HCT116 (cell line): ENCODE data around the gene MAP4K1. TPM values are rescaled to one million over a fixed set of nuclear protein-coding genes. Genes with fewer than 3 reads are reported as not detected.
A peak's percentile ranks its signal among the peaks of the same experiment; 100 is the strongest.

Source experiments
- ATAC-seq: fragments of 200-7000 bp; cut with Tn5 transposase; 2 replicates; pipeline ENCODE4 v1.9.1; 2020; ENCODE audit warnings: mild to moderate bottlenecking, moderate library complexity
- BruUV-seq: library from RNA; stranded (reverse); fragments of 400-500 nt; replicated peaks from 2 replicates; lab custom pipeline; 2021; lab: Mats Ljungman, UMichigan
- CTCF ChIA-PET: fragments of 300-600 bp; sonication (Branson Sonifier 250); formaldehyde crosslinking; loops from one replicate; lab custom pipeline; 2021; ENCODE audit warnings: antibody characterized with exemption; lab: Charles Lee
- POLR2A ChIA-PET: fragments of 300-600, 350-600 bp; sonication (Branson Sonifier 250); formaldehyde crosslinking; loops from one replicate; lab custom pipeline; 2021; ENCODE audit warnings: antibody characterized with exemption; lab: Charles Lee
- RAD21 ChIA-PET, 2 experiments: fragments of 300-600 bp; sonication (Branson Sonifier 250); formaldehyde crosslinking; loops; one replicate each; lab custom pipeline; 2023; ENCODE audit warnings: low total read pairs in 2 of 2; ENCODE audit not compliant: uncharacterized antibody in 2 of 2, unreplicated experiment in 2 of 2, low non-redundant PET in 1 of 2; lab: Charles Lee
- DNase-seq: peaks from one replicate; pipeline ENCODE4 v3.0.0-alpha.2; 2010; ENCODE audit warnings: low read depth, low spot score
- H2AFZ ChIP-seq: fragments of 200-600 bp; shearing (Covaris generic), sonication (generic); 2 replicates; pipeline ENCODE4 v1.6.1; 2017; ENCODE audit warnings: low read depth, mixed run types, mixed read lengths, antibody characterized with exemption, low read length; ENCODE audit not compliant: poor library complexity, severe bottlenecking
- H3K27ac ChIP-seq: 2 replicates; pipeline ENCODE4 v1.5.1; 2012; ENCODE audit warnings: low read depth, low read length
- H3K27me3 ChIP-seq: fragments of 200-600 bp; sonication (generic); 2 replicates; pipeline ENCODE4 v1.6.1; 2016; ENCODE audit warnings: mixed run types, low read length, mixed read lengths; ENCODE audit not compliant: insufficient read depth
- H3K36me3 ChIP-seq, 2 experiments: fragments of 200-500 bp in 1 of 2; fragments of 200-600 bp in 1 of 2; sonication (Bioruptor generic) in 1 of 2; sonication (generic) in 1 of 2; 2 replicates each; pipeline versions ENCODE4 v1.5.1 to v1.6.1; 2014 to 2016; ENCODE audit warnings: low read length in 2 of 2, inconsistent platforms in 1 of 2, mixed read lengths in 1 of 2, mixed run types in 1 of 2; ENCODE audit not compliant: insufficient read depth in 2 of 2, control insufficient read depth in 1 of 2
- H3K4me1 ChIP-seq, 2 experiments: fragments of 200-600 bp in 1 of 2; sonication (generic) in 1 of 2; 2 replicates each; pipeline versions ENCODE4 v1.5.1 to v1.6.1; 2012 to 2017; ENCODE audit warnings: low read length in 2 of 2, inconsistent platforms in 1 of 2, mild to moderate bottlenecking in 1 of 2, mixed read lengths in 1 of 2, mixed run types in 1 of 2, moderate library complexity in 1 of 2; ENCODE audit not compliant: insufficient read depth in 2 of 2, control insufficient read depth in 1 of 2
- H3K4me2 ChIP-seq: fragments of 200-600 bp; sonication (generic); 2 replicates; pipeline ENCODE4 v1.6.1; 2017; ENCODE audit warnings: mixed run types, low read length, mixed read lengths
- H3K4me3 ChIP-seq, 2 experiments: fragments of 200-600 bp in 1 of 2; sonication (generic) in 1 of 2; replicated peaks in 1 of 2; 2 replicates each; pipeline ENCODE4 v1.5.1; 2011 to 2016; ENCODE audit warnings: low read length in 2 of 2, control low read depth in 1 of 2, low read depth in 1 of 2, mild to moderate bottlenecking in 1 of 2, mixed read lengths in 1 of 2, mixed run types in 1 of 2
- H3K79me2 ChIP-seq: fragments of 200-600 bp; sonication (generic); 2 replicates; pipeline ENCODE4 v1.6.1; 2017; ENCODE audit warnings: mild to moderate bottlenecking, mixed run types, low read length, moderate library complexity, mixed read lengths; ENCODE audit not compliant: insufficient read depth
- H3K9ac ChIP-seq: fragments of 200-600 bp; sonication (generic); 2 replicates; pipeline ENCODE4 v1.6.1; 2016; ENCODE audit warnings: low read length, mixed read lengths
- H3K9me2 ChIP-seq: fragments of 200-600 bp; sonication (generic), shearing (Covaris generic); 2 replicates; pipeline ENCODE4 v1.6.1; 2017; ENCODE audit warnings: mixed run types, mild to moderate bottlenecking, moderate library complexity; ENCODE audit not compliant: insufficient read depth
- H3K9me3 ChIP-seq, 2 experiments: fragments of 200-500 bp in 1 of 2; fragments of 200-600 bp in 1 of 2; sonication (Bioruptor generic) in 1 of 2; sonication (generic) in 1 of 2; 2 replicates each; pipeline ENCODE4 v1.6.1; 2014 to 2017; ENCODE audit warnings: low read length in 2 of 2, mixed read lengths in 2 of 2, inconsistent platforms in 1 of 2, low read depth in 1 of 2, mild to moderate bottlenecking in 1 of 2, mixed run types in 1 of 2, moderate library complexity in 1 of 2; ENCODE audit not compliant: control insufficient read depth in 1 of 2, insufficient read depth in 1 of 2
- H4K20me1 ChIP-seq: fragments of 200-600 bp; sonication (generic), shearing (Covaris generic); 2 replicates; pipeline ENCODE4 v1.6.1; 2017; ENCODE audit warnings: mixed run types, mild to moderate bottlenecking, moderate library complexity; ENCODE audit not compliant: insufficient read depth
- CBX3 ChIP-seq: IDR thresholded peaks from 2 replicates; pipeline ENCODE4 v1.6.1; 2012; ENCODE audit warnings: low read depth
- EGR1 ChIP-seq: IDR thresholded peaks from 2 replicates; pipeline ENCODE4 v1.6.1; 2012; ENCODE audit warnings: low read depth
- FOSL1 ChIP-seq: IDR thresholded peaks from 2 replicates; pipeline ENCODE4 v1.6.1; 2012; ENCODE audit warnings: low read depth
- JUND ChIP-seq: IDR thresholded peaks from 2 replicates; pipeline ENCODE4 v1.6.1; 2012
- SIN3A ChIP-seq: IDR thresholded peaks from 2 replicates; pipeline ENCODE4 v1.6.1; 2012; ENCODE audit warnings: low read depth
- SP1 ChIP-seq: IDR thresholded peaks from 2 replicates; pipeline ENCODE4 v1.6.1; 2012; ENCODE audit warnings: low read depth
- YY1 ChIP-seq: IDR thresholded peaks from 2 replicates; pipeline ENCODE4 v1.6.1; 2011; ENCODE audit warnings: low read length, low read depth, moderate library complexity, mild to moderate bottlenecking; ENCODE audit not compliant: insufficient replicate concordance; ENCODE audit errors: extremely low read depth
- ZFX ChIP-seq: fragments of 450-650 bp; IDR thresholded peaks from 2 replicates; pipeline ENCODE4 v1.6.1; 2017
- intact Hi-C: fragments of 100-400 bp; cut with micrococcal nuclease; formaldehyde crosslinking; loops from 2 replicates; pipeline ENCODE4 v1.10.0; 2022
- total RNA-seq: library from RNA; stranded (reverse); gene quantifications from one replicate; pipeline ENCODE4 v1.2.1, GENCODE V29; 2021; ENCODE audit not compliant: unreplicated experiment
- TF ChIP-seq, protein P1 (sequence below), 3 experiments: fragments of 200-600 bp in 1 of 3; sonication (generic) in 1 of 3; IDR thresholded peaks in 2 of 3; conservative IDR thresholded peaks in 1 of 3; 2 replicates each; pipeline ENCODE4 v1.5.1; 2012 to 2017; ENCODE audit warnings: low read depth in 2 of 3, low read length in 2 of 3, antibody characterized with exemption in 1 of 3, borderline replicate concordance in 1 of 3, control low read depth in 1 of 3, mild to moderate bottlenecking in 1 of 3, mixed read lengths in 1 of 3, mixed run types in 1 of 3, moderate library complexity in 1 of 3; ENCODE audit not compliant: insufficient read depth in 1 of 3
- TF ChIP-seq, protein P2 (sequence below): IDR thresholded peaks from 2 replicates; pipeline ENCODE4 v1.6.1; 2012
- TF ChIP-seq, protein P3 (sequence below): IDR thresholded peaks from 2 replicates; pipeline ENCODE4 v1.6.1; 2012
- TF ChIP-seq, protein P4 (sequence below): IDR thresholded peaks from 2 replicates; pipeline ENCODE4 v1.6.1; 2012; ENCODE audit warnings: low read depth

Gene MAP4K1
- total RNA-seq, 1 experiment from 2014 or later = 9.1 TPM

DNA sequence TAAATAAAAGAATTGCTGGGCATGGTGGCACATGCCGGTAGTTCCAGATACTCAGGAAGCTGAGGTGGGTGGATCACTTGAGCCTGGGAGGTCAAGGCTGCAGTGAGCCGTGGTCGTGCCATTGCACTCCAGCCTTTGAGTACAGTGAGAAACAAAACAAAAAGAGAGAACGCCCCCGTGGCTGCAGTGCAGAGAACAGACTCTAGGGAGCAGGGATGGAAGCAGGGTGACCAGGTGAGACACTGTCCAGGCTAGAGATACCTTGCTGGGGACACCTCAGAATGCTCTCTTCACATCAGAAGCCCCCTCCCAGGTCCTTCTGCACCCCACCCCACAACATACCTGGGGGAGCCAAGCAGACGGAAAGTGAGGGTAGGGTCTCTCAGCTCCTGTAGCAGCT is 24.8 kb downstream of the MAP4K1 start:
- CTCF ChIA-PET = no interaction called here
- no peak overlapping the region for H3K4me3 ChIP-seq
- intact Hi-C loops = no loop called here
- H3K9me3 ChIP-seq = no peaks in the 10 kb centered on the region
- POLR2A ChIA-PET = no interaction called here
- BruUV-seq = no TSS peak
- RAD21 ChIA-PET = no interaction called here
- peaks cover 5 to 19% of the 10 kb centered on the region in 2 experiments; a peak in 3 of 4 replicates for H3K4me1 ChIP-seq
- H3K27ac ChIP-seq = no peak overlapping the region
- H3K36me3 ChIP-seq = no peaks in the 10 kb centered on the region
- no peaks in the 10 kb centered on the region for H4K20me1 ChIP-seq
- H3K9ac ChIP-seq = no peak overlapping the region
- no peaks in the 10 kb centered on the region for H3K9me2 ChIP-seq
- ATAC-seq = 0 out of 2 replicates have a peak, but pooled peaks have one; percentile 20
- TF ChIP-seq, protein P1, sequence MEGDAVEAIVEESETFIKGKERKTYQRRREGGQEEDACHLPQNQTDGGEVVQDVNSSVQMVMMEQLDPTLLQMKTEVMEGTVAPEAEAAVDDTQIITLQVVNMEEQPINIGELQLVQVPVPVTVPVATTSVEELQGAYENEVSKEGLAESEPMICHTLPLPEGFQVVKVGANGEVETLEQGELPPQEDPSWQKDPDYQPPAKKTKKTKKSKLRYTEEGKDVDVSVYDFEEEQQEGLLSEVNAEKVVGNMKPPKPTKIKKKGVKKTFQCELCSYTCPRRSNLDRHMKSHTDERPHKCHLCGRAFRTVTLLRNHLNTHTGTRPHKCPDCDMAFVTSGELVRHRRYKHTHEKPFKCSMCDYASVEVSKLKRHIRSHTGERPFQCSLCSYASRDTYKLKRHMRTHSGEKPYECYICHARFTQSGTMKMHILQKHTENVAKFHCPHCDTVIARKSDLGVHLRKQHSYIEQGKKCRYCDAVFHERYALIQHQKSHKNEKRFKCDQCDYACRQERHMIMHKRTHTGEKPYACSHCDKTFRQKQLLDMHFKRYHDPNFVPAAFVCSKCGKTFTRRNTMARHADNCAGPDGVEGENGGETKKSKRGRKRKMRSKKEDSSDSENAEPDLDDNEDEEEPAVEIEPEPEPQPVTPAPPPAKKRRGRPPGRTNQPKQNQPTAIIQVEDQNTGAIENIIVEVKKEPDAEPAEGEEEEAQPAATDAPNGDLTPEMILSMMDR (IDR thresholded peaks at IDR 0.05 in 2 of 3, conservative IDR thresholded peaks at IDR 0.05 in 1 of 3; ENCODE audit: borderline replicate concordance in 1 of 3, insufficient read depth in 1 of 3, low read depth in 2 of 3, low read length in 2 of 3) = peak in 2 of 3 experiments; percentile 32 to 44; a peak in 4 of 6 replicates
- TF ChIP-seq SP1 = no peak
- TF ChIP-seq, all 23 proteins: peak for 1
- DNase-seq = no peak
- Histone ChIP-seq H3K27me3 (no peaks in the 10 kb centered on the region), H3K4me2 (no peak overlapping the region), H2AFZ (no peak overlapping the region), H3K79me2 (no peaks in the 10 kb centered on the region)

DNA sequence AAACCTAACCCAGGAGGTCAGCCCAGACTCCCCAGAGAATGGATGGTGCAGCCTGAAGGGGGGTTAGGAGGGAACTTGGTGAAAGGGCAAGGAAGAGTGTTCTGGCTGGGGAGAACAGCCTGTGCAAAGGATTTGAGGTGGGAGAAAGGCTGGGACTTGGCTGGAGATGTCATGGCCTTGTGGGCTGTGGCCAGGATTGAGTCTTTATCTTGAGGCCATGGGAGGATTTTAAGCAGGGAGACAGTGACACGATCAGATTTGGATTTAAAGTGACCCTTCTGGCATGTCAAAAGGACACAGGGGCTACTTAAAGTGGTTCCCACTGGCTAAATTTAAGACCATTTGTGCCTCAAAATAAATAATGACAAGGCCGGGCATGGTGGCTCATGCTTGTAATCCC is 29.7 kb downstream of the MAP4K1 start:
- no peak overlapping the region for H3K27ac ChIP-seq
- no peak for ATAC-seq
- no TSS peak for BruUV-seq
- H3K36me3 ChIP-seq = no peaks in the 10 kb centered on the region
- no peak overlapping the region for H2AFZ ChIP-seq
- POLR2A ChIA-PET = no interaction called here
- no peak overlapping the region for H3K4me2 ChIP-seq
- no peak overlapping the region for H3K4me3 ChIP-seq
- H3K4me1 ChIP-seq = no peaks in the 10 kb centered on the region
- no peaks in the 10 kb centered on the region for H3K9me3 ChIP-seq
- CTCF ChIA-PET = interaction anchor here (0.7 kb wide), 1 partner anchor 54 kb away, joined by 4 read pairs; no protein-coding TSS in a partner anchor
- no peaks in the 10 kb centered on the region for H3K79me2 ChIP-seq
- H3K9ac ChIP-seq = no peak overlapping the region
- intact Hi-C loops = no loop called here
- no peak for DNase-seq
- no peaks in the 10 kb centered on the region for H3K27me3 ChIP-seq
- no peaks in the 10 kb centered on the region for H3K9me2 ChIP-seq
- no peaks in the 10 kb centered on the region for H4K20me1 ChIP-seq
- RAD21 ChIA-PET = no interaction called here
- TF ChIP-seq FOSL1 (no peak), JUND (no peak), EGR1 (no peak), SP1 (no peak), YY1 (no peak), SIN3A (no peak), ZFX (no peak), CBX3 (no peak)
- TF ChIP-seq, protein P1 (IDR thresholded peaks at IDR 0.05 in 2 of 3, conservative IDR thresholded peaks at IDR 0.05 in 1 of 3; ENCODE audit: borderline replicate concordance in 1 of 3, insufficient read depth in 1 of 3, low read depth in 2 of 3, low read length in 2 of 3) = no peak
- TF ChIP-seq, protein P2, sequence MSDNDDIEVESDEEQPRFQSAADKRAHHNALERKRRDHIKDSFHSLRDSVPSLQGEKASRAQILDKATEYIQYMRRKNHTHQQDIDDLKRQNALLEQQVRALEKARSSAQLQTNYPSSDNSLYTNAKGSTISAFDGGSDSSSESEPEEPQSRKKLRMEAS = no peak
- TF ChIP-seq, protein P3, sequence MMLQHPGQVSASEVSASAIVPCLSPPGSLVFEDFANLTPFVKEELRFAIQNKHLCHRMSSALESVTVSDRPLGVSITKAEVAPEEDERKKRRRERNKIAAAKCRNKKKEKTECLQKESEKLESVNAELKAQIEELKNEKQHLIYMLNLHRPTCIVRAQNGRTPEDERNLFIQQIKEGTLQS = no peak
- TF ChIP-seq, protein P4, sequence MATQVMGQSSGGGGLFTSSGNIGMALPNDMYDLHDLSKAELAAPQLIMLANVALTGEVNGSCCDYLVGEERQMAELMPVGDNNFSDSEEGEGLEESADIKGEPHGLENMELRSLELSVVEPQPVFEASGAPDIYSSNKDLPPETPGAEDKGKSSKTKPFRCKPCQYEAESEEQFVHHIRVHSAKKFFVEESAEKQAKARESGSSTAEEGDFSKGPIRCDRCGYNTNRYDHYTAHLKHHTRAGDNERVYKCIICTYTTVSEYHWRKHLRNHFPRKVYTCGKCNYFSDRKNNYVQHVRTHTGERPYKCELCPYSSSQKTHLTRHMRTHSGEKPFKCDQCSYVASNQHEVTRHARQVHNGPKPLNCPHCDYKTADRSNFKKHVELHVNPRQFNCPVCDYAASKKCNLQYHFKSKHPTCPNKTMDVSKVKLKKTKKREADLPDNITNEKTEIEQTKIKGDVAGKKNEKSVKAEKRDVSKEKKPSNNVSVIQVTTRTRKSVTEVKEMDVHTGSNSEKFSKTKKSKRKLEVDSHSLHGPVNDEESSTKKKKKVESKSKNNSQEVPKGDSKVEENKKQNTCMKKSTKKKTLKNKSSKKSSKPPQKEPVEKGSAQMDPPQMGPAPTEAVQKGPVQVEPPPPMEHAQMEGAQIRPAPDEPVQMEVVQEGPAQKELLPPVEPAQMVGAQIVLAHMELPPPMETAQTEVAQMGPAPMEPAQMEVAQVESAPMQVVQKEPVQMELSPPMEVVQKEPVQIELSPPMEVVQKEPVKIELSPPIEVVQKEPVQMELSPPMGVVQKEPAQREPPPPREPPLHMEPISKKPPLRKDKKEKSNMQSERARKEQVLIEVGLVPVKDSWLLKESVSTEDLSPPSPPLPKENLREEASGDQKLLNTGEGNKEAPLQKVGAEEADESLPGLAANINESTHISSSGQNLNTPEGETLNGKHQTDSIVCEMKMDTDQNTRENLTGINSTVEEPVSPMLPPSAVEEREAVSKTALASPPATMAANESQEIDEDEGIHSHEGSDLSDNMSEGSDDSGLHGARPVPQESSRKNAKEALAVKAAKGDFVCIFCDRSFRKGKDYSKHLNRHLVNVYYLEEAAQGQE = no peak
